Urothelium cell line (cell line): Measurements from ENCODE around the gene DMRTC2.
"Not testable (repeated sequence)": the region's sequence is repeated elsewhere in the genome, so short reads cannot be mapped to it uniquely, and the experiment has no call there.

ENCODE experiments used
- DNase-seq: peaks from one replicate; pipeline ENCODE4 v3.0.0; 2011; ENCODE audit warnings: low spot score, mixed read lengths
- FAIRE-seq: peaks from 2 replicates; lab custom pipeline; 2011; peaks lifted over from hg19 to GRCh38; lab: Jason Lieb, UNC

The DMRTC2 gene

GRCh38 chr19:41869374-41869955 is 24.6 kb downstream of the DMRTC2 start:
- FAIRE-seq (no peak), DNase-seq (no peak)

GRCh38 chr19:41870401-41870873 is 25.6 kb downstream of the DMRTC2 start:
- FAIRE-seq (no peak), DNase-seq (no peak)

GRCh38 chr19:41871573-41872383 is 26.9 kb downstream of the DMRTC2 start:
- FAIRE-seq: no peak

GRCh38 chr19:41872384-41872774 is 27.5 kb downstream of the DMRTC2 start:
- DNase-seq (no peak), FAIRE-seq (no peak)

More at GRCh38 chr19:41871573-41872383, 26.9 kb downstream of the DMRTC2 start:
- no peak for DNase-seq

- FAIRE-seq (no peak), DNase-seq (peak; percentile 57)
Measured at GRCh38 chr19:41872775-41873647, 28.2 kb downstream of the DMRTC2 start.

GRCh38 chr19:41875973-41876372 is 31.1 kb downstream of the DMRTC2 start:
- not testable (repeated sequence) for DNase-seq, FAIRE-seq

- DNase-seq (no peak), FAIRE-seq (no peak)
Measured at GRCh38 chr19:41876847-41877832, 32.3 kb downstream of the DMRTC2 start, which contains the start of gene CD79A. TSS of gene CD79A (plus strand) at chr19:41877279. CDS start at chr19:41877305, 26 bp downstream.

GRCh38 chr19:41877916-41878905 is 33.4 kb downstream of the DMRTC2 start:
- FAIRE-seq (no peak), DNase-seq (no peak)

GRCh38 chr19:41879080-41879479 is 34.2 kb downstream of the DMRTC2 start:
- FAIRE-seq: no peak
- DNase-seq: no peak

GRCh38 chr19:41879670-41880328 is 35.0 kb downstream of the DMRTC2 start:
- FAIRE-seq: no peak
- DNase-seq: no peak

GRCh38 chr19:41880329-41880708 is 35.5 kb downstream of the DMRTC2 start:
- no peak for FAIRE-seq
- no peak for DNase-seq

- DNase-seq: peak; percentile 47
- no peak for FAIRE-seq
Measured at GRCh38 chr19:41882568-41883462, 38.0 kb downstream of the DMRTC2 start, which contains the start of gene ARHGEF1. TSS of gene ARHGEF1 (plus strand) at chr19:41883184. CDS start at chr19:41888083, 4,899 bp downstream.

GRCh38 chr19:41883463-41883820 is 38.6 kb downstream of the DMRTC2 start:
- DNase-seq (no peak), FAIRE-seq (no peak)

GRCh38 chr19:41883821-41884733 is 39.2 kb downstream of the DMRTC2 start:
- FAIRE-seq (peak; percentile 90), DNase-seq (peak; percentile 97)

GRCh38 chr19:41886761-41887710 is 42.2 kb downstream of the DMRTC2 start:
- FAIRE-seq (no peak), DNase-seq (no peak)
